Adipocyte (in vitro differentiated cells): Measurements from ENCODE around the gene AKAP17A.

Experiments
- DNase-seq: peaks from one replicate; pipeline ENCODE4 v3.0.0-alpha.2; 2015; ENCODE audit warnings: low read depth
- H3K27me3 ChIP-seq: replicated peaks from 2 replicates; pipeline ENCODE4 v1.7.0; 2013; ENCODE audit warnings: mild to moderate bottlenecking, low read length, moderate library complexity; ENCODE audit not compliant: control insufficient read depth, insufficient read depth
- H3K36me3 ChIP-seq: 2 replicates; pipeline ENCODE4 v1.7.0; 2013; ENCODE audit warnings: low read length, mild to moderate bottlenecking, moderate library complexity; ENCODE audit not compliant: control insufficient read depth, insufficient read depth, severe bottlenecking
- H3K4me1 ChIP-seq: 2 replicates; pipeline ENCODE4 v1.7.0; 2013; ENCODE audit warnings: mild to moderate bottlenecking, low read length, moderate library complexity; ENCODE audit not compliant: control insufficient read depth, insufficient read depth
- H3K4me3 ChIP-seq: 2 replicates; pipeline ENCODE4 v1.7.0; 2013; ENCODE audit warnings: mild to moderate bottlenecking, low read length, moderate library complexity
- H3K9ac ChIP-seq: 2 replicates; pipeline ENCODE4 v1.7.0; 2013; ENCODE audit warnings: mild to moderate bottlenecking, low read length, moderate library complexity
- H3K9me3 ChIP-seq: 2 replicates; pipeline ENCODE4 v1.7.0; 2013; ENCODE audit warnings: mild to moderate bottlenecking, low read length, moderate library complexity; ENCODE audit not compliant: control insufficient read depth

Gene AKAP17A

DNA sequence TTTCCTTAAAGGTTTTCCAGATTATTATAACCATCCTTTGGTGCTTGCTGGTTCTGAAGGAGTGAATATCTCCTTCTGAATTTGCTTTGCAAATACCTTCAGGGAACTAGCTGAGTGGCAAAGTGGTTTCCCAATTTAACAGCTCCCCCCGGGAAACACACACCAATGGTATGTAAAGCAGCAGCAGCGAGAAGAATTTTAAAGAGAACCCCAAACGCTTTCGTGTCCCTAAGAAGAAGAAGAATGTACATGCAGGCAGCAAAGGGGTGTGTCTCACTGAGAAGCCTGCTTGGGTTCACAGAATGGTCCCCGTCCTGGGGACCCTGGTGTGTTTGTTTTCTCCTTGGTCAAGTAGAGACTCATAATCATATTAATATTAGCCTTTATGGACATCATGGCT lies 4.2 kb upstream of the AKAP17A start:
- no peaks in the 10 kb centered on the region for H3K36me3 ChIP-seq
- no peak for DNase-seq
- no peaks in the 10 kb centered on the region for H3K4me1 ChIP-seq
- no peak overlapping the region for H3K9ac ChIP-seq
- H3K4me3 ChIP-seq = no peak overlapping the region
- no peaks in the 10 kb centered on the region for H3K27me3 ChIP-seq
- no peaks in the 10 kb centered on the region for H3K9me3 ChIP-seq

GRCh38 chrX:1589356-1590130 lies 1.9 kb upstream of the AKAP17A start:
- H3K27me3 ChIP-seq = no peaks in the 10 kb centered on the region
- H3K9ac ChIP-seq = no peak overlapping the region
- peaks cover 12% of the 10 kb centered on the region for H3K36me3 ChIP-seq
- peaks cover 8% of the 10 kb centered on the region for H3K4me1 ChIP-seq
- H3K4me3 ChIP-seq = no peak overlapping the region
- no peak for DNase-seq
- H3K9me3 ChIP-seq = no peaks in the 10 kb centered on the region

- Histone ChIP-seq H3K4me1 (peaks cover 8% of the 10 kb centered on the region), H3K4me3 (peak overlapping the region; percentile 93), H3K9me3 (no peaks in the 10 kb centered on the region), H3K36me3 (peaks cover 34% of the 10 kb centered on the region), H3K9ac (peak overlapping the region; percentile 91), H3K27me3 (no peaks in the 10 kb centered on the region)
- DNase-seq = no peak
These were observed 562 bp downstream of the AKAP17A start for GRCh38 chrX:1591863-1592469.

DNA sequence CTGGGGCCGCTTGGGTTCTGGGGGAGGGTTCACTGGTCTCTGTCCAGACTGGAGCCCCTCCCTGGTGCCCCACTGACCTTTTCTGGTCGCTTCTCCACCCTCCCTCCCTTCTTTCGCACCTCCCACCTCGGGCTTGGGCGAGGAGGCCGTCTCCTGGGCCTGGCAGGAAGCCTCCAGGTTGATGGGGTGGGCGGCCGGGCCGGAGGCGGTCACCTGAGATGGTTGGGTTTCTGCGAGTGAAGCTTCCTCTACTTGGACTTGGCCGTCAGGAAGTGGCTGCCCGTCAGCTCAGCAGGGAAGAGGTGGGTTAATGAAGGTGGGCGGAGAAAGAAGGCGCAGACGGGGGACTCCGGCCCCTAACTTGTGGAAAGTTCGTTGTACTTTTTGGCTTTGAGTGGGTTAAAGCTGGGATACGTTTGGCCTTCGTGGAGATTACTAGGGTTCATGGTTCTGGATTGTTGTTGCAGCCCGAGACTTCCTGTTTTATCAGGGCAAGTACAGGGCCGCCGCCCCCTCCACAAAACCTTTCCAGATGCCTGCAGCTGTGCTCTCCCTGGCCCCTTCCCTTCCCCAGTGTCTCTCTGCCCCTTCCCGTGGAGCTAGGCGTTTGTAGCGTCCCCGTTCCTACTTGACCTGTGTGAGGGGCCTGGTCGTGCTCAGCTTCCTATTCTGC lies 1.2 kb downstream of the AKAP17A start:
- DNase-seq = peak; percentile 56
- H3K27me3 ChIP-seq = no peaks in the 10 kb centered on the region

GRCh38 chrX:1593286-1594271 lies 2.2 kb downstream of the AKAP17A start:
- Histone ChIP-seq H3K9me3 (no peaks in the 10 kb centered on the region), H3K36me3 (peaks cover 51% of the 10 kb centered on the region), H3K9ac (peak overlapping the region; percentile 91), H3K27me3 (no peaks in the 10 kb centered on the region), H3K4me1 (peaks cover 8% of the 10 kb centered on the region), H3K4me3 (peak overlapping the region; percentile 93)
- peak; percentile 13 for DNase-seq

More for the DNA sequence above, 1.2 kb downstream of the AKAP17A start:
- H3K4me3 ChIP-seq = peak overlapping the region; percentile 93
- H3K4me1 ChIP-seq = peaks cover 8% of the 10 kb centered on the region
- H3K36me3 ChIP-seq = peaks cover 41% of the 10 kb centered on the region
- no peaks in the 10 kb centered on the region for H3K9me3 ChIP-seq
- H3K9ac ChIP-seq = peak overlapping the region; percentile 91

DNA sequence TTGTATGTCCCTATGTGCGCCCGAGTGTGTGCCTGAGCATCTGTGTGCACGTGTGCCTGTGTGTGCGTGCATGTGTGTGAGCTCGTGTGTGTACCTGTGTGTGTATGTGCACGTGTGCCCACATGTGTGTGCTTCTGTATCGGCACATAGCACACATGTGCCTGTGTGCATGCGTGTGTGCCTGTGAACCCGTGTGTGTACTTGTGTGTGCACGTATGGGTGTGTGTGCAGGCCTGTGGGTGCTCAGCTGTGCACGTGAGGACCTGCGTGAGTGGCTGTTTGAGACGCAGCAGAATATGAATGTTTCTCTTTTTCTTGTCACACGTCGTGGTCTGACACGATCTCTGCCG lies 4.3 kb downstream of the AKAP17A start:
- no peak for DNase-seq
- H3K4me1 ChIP-seq = peaks cover 8% of the 10 kb centered on the region
- H3K9me3 ChIP-seq = no peaks in the 10 kb centered on the region
- H3K9ac ChIP-seq = no peak overlapping the region
- no peaks in the 10 kb centered on the region for H3K27me3 ChIP-seq
- no peak overlapping the region for H3K4me3 ChIP-seq
- peaks cover 72% of the 10 kb centered on the region for H3K36me3 ChIP-seq

- Histone ChIP-seq H3K9ac (no peak overlapping the region), H3K4me3 (no peak overlapping the region), H3K36me3 (peaks cover 83% of the 10 kb centered on the region), H3K27me3 (no peaks in the 10 kb centered on the region), H3K9me3 (no peaks in the 10 kb centered on the region), H3K4me1 (peaks cover 8% of the 10 kb centered on the region)
- no peak for DNase-seq
These were observed 5.4 kb downstream of the AKAP17A start for GRCh38 chrX:1596676-1597344.

- H3K4me3 ChIP-seq = no peak overlapping the region
- H3K9ac ChIP-seq = no peak overlapping the region
- peaks cover 90% of the 10 kb centered on the region for H3K36me3 ChIP-seq
- no peak for DNase-seq
- H3K27me3 ChIP-seq = no peaks in the 10 kb centered on the region
- H3K9me3 ChIP-seq = no peaks in the 10 kb centered on the region
- peaks cover 8% of the 10 kb centered on the region for H3K4me1 ChIP-seq
These were observed 6.1 kb downstream of the AKAP17A start for GRCh38 chrX:1597345-1598020.

DNA sequence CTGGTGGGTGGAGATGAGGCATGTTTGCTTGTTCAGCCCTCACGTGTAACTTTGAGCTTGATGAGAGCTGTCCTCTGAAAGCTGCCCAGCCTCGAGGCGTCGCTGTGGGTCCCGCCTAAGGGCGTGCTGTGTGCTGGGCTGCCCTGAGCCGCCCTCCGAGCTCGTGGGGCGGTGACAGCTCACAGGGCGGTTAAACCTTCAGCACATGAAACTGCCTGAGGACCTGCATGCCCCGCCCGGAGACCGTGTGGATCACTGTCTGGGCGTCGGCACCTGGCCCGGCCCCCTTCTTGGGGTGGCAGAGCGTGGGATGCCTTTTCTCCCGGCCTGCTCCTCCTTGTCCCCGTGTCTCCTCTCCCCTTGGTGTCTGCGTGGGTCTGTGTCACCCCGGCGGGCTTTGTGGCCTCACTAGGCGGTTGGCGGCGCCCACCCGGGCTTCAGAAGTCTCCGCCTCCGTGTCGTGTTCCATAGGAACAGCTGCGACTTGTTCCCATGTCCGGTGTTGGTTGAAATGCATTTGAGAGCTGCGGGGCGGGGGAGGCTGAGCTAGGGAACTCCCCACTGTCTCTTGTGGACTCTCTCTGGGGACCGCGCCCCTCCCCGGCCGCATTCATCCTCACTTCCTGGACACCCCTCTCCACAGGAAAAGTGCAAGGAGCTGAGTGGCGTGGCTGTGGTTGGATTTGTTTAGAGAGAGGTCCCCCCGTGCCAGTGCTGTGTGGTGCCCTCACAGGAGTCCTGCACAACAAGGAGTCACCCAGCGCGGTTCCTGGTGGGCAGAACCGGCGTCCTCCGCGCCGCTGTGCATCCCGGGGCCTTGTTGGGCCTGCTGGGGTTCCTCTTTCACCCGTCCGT lies 6.8 kb downstream of the AKAP17A start:
- no peak overlapping the region for H3K4me3 ChIP-seq
- no peak for DNase-seq
- peaks cover 95% of the 10 kb centered on the region for H3K36me3 ChIP-seq
- no peak overlapping the region for H3K9ac ChIP-seq
- no peaks in the 10 kb centered on the region for H3K27me3 ChIP-seq
- H3K9me3 ChIP-seq = no peaks in the 10 kb centered on the region
- peaks cover 3% of the 10 kb centered on the region for H3K4me1 ChIP-seq
